ENCODE data around the gene FOLR2.
A peak's percentile ranks its signal among the peaks of the same experiment; 100 is the strongest.

The FOLR2 gene

DNA sequence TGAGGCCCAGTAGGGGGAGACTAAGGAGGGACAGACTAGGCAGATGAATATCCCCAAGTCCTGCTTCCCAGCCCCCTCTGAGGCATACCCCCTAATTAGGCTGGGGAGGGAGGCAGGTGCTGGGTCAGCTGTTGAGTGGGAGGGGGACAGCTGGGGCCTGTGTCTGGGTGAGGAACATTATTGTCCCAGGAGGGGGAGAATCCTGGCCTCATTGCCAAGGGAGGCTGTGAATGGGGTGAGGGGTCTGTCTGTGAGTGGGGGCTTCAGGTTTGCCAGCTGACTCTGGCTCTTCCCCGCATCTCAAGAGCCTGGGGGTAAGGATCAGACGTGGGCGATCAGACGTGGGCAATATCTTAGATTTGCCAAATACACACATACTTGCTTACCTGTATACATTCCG, 10.1 kb downstream of the FOLR2 start:
- TF ChIP-seq, protein P1, sequence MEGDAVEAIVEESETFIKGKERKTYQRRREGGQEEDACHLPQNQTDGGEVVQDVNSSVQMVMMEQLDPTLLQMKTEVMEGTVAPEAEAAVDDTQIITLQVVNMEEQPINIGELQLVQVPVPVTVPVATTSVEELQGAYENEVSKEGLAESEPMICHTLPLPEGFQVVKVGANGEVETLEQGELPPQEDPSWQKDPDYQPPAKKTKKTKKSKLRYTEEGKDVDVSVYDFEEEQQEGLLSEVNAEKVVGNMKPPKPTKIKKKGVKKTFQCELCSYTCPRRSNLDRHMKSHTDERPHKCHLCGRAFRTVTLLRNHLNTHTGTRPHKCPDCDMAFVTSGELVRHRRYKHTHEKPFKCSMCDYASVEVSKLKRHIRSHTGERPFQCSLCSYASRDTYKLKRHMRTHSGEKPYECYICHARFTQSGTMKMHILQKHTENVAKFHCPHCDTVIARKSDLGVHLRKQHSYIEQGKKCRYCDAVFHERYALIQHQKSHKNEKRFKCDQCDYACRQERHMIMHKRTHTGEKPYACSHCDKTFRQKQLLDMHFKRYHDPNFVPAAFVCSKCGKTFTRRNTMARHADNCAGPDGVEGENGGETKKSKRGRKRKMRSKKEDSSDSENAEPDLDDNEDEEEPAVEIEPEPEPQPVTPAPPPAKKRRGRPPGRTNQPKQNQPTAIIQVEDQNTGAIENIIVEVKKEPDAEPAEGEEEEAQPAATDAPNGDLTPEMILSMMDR (IDR thresholded peaks at IDR 0.05; ENCODE audit: control extremely low read depth, extremely low read depth, low read depth, missing control alignments), result no peak
- peak; percentile 4 for DNase-seq (ENCODE audit: extremely low spot score)
- ChIA-PET CTCF (interaction anchor here (1.0 to 5.8 kb wide), 4 partner anchors 11 to 208 kb away, joined by 3 to 36 read pairs (median 6); partner anchors contain the start of gene CLPB), POLR2A (no interaction called here)

DNA sequence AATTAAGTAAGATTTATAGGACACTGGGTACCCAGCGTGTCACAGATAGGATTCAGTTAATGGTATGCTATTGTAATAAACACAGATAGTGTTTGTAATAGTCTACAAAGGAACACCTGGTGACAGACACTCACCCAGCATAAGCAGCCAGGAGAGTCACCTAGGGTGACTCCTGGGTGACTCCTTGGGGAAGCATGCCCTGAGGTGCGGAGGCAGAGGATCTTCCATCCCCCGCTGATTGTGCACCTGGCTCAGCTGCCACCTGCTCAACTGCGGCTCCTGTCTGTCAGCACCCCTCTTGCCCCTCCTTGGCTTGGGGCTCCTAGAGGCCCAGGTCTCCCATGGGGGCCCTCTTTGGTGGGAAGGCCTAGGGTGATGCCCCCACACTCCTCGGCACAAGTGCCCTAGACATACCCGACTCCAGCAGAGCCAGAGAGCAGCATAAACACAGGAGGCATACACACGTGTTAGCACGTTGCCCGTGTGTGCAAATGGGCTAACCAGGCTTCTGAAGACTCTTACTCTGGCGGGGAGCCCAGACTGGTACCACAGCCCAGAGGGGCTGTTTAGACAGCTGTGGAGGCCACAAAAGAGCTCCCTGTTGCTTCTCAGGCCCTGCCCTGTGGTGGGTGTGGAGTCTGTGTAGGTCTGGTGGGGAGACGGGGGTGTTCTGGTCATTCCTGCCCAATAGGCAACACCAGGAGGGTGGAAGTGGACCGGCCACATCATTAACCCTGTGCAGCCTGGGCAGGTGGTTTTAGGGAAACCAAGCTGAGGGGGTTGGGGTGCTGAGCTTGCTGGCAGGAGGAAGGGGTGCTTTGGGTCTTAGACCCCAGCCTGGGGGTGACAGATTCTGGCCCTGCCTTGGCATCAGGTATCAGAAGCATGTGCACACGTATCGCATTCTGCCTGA, 11.0 kb downstream of the FOLR2 start:
- ChIA-PET POLR2A (no interaction called here), CTCF (interaction anchor here (1.0 to 5.8 kb wide), 3 partner anchors 10 to 203 kb away, joined by 3 to 36 read pairs (median 4); no protein-coding TSS in a partner anchor)
- TF ChIP-seq, protein P1 (IDR thresholded peaks at IDR 0.05; ENCODE audit: control extremely low read depth, extremely low read depth, low read depth, missing control alignments), result no peak
- peak; percentile 6 for DNase-seq (ENCODE audit: extremely low spot score)

DNA sequence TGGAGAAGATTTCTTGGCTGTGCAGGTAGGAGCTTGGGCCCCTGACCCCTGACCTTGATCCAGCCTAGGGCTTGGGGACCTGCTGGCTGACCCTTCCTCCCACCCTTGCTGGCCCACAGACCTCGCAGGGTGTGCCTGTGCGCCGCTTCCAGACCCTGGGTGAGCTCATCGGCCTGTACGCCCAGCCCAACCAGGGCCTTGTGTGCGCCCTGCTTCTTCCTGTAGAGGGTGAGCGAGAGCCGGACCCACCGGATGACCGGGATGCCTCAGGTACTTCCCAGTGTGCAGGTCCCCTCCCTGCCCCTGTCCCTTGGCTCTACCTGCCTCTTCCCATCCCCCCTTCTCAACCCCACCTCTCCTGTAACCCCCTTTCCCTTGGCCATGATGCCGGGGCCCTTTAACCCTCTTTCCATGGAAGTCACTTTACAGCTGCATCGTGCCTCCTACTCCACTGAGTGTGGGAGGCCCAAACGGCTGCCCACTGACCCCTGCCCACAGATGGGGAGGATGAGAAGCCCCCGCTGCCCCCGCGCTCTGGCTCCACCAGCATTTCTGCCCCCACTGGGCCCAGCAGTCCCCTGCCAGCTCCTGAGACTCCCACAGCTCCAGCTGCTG, 11.7 kb downstream of the FOLR2 start:
- TF ChIP-seq, protein P1 (IDR thresholded peaks at IDR 0.05; ENCODE audit: control extremely low read depth, extremely low read depth, low read depth, missing control alignments), result no peak
- ChIA-PET POLR2A (no interaction called here), CTCF (interaction anchor here (1.0 to 5.8 kb wide), 3 partner anchors 9 to 202 kb away, joined by 3 to 36 read pairs (median 4); no protein-coding TSS in a partner anchor)
- DNase-seq (ENCODE audit: extremely low spot score), result no peak

DNA sequence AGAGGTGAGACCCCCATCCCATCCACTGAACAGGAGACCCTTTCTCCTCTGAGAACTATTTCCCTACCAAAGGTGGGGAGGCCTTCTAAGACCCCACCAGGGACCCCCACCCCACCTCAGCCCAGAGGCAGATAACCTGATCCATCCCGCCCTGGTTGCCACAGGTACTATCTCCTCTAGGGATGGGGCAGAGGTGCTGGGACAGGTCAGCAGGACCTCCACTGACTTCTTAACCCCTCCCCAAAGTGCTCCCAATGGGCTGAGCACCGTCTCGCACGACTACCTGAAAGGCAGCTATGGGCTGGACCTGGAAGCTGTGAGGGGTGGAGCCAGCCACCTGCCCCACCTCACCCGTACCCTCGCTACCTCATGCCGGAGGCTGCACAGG, 12.2 kb downstream of the FOLR2 start:
- ChIA-PET CTCF (interaction anchor here (0.8 to 5.8 kb wide), 4 partner anchors 9 to 202 kb away, joined by 3 to 36 read pairs (median 4); no protein-coding TSS in a partner anchor), POLR2A (no interaction called here)
- TF ChIP-seq, protein P1 (IDR thresholded peaks at IDR 0.05; ENCODE audit: control extremely low read depth, extremely low read depth, low read depth, missing control alignments), result no peak
- peak; percentile 6 for DNase-seq (ENCODE audit: extremely low spot score)

DNA sequence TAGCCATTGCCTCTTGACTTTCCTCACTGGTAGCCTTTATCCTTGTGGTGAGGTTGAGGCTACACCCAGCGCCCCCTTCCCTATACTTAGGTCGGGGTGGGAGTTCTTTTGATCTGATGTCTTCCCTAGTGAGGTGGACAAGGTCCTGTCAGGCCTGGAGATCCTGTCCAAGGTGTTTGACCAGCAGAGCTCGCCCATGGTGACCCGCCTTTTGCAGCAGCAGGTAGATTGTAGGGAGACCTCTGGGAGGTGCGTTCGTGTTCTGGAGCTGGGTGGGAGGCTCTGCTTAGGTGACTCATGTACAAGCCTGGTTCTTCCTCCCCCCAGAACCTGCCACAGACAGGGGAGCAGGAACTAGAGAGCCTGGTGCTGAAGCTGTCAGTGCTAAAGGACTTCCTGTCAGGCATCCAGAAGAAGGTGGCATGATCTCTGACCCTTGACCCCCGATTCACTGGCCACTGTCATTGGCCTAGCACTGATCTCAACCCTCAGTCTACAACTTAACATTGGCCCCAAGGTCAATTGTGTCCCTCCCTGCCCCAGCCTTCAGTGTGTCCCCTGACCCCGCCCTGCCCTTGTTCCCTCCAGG, 12.8 kb downstream of the FOLR2 start:
- DNase-seq (ENCODE audit: extremely low spot score), result no peak
- CTCF ChIA-PET, result interaction anchor here (0.8 to 5.8 kb wide), 2 partner anchors 8 to 98 kb away, joined by 3 to 36 read pairs; no protein-coding TSS in a partner anchor
- POLR2A ChIA-PET, result no interaction called here
- TF ChIP-seq, protein P1 (IDR thresholded peaks at IDR 0.05; ENCODE audit: control extremely low read depth, extremely low read depth, low read depth, missing control alignments), result no peak

Measured in GM10248 (cell line).